Right cardiac atrium (tissue), 5 donors: ENCODE results near the gene PPP1R7. TPM values are rescaled to one million over a fixed set of nuclear protein-coding genes. Genes with fewer than 3 reads are reported as not detected.

Experiments used
- ATAC-seq, 2 donors: fragments of 200-7000 bp; cut with Tn5 transposase; one replicate each; pipeline versions ENCODE4 v1.8.0 to v1.9.1; 2020; ENCODE audit warnings: moderate library complexity in 2 of 2, mild to moderate bottlenecking in 1 of 2
- DNase-seq, 3 donors: peaks; one replicate each; pipeline ENCODE4 v3.0.0-alpha.2; 2020
- H3K27ac ChIP-seq: one replicate; pipeline ENCODE4 v1.5.1; 2013; ENCODE audit warnings: mild to moderate bottlenecking, low read length, control low read depth, moderate library complexity
- H3K27me3 ChIP-seq: one replicate; pipeline ENCODE4 v1.6.1; 2013; ENCODE audit not compliant: control insufficient read depth, insufficient read depth
- H3K4me1 ChIP-seq: one replicate; pipeline ENCODE4 v1.6.1; 2013; ENCODE audit warnings: low read length; ENCODE audit not compliant: control insufficient read depth, insufficient read depth
- H3K4me3 ChIP-seq: one replicate; pipeline ENCODE4 v1.5.1; 2013; ENCODE audit warnings: low read length, control low read depth
- H3K9me3 ChIP-seq: one replicate; pipeline ENCODE4 v1.6.1; 2013; ENCODE audit warnings: low read length; ENCODE audit not compliant: control insufficient read depth
- WGBS: extraction: QIAGEN DNeasy Blood & Tissue Kit; methylation state at CpG from one replicate; pipeline ENCODE4 v1.1.7; 2013; 5-methylcytosine and 5-hydroxymethylcytosine counted together
- intact Hi-C, 4 donors: fragments of 100-400 bp; cut with DNase I; formaldehyde crosslinking; loops; one replicate each; pipeline versions ENCODE4 v1.11.0 to v1.14.0; 2022 to 2023
- polyA plus RNA-seq: library from polyadenylated mRNA; stranded (reverse); fragments of 200-250 nt; gene quantifications from one replicate; pipeline ENCODE4 v1.2.3, GENCODE V29; 2013
- total RNA-seq, 4 donors: library from RNA; stranded (reverse); fragmentation: NEBNext Ultra II Directional; extraction: Animal tissue kit (Norgen Biotek cat#: 25700); gene quantifications; one replicate each; pipeline ENCODE4 v1.2.1, GENCODE V29; 2021
- donor health status: healthy with polysubstance abuse.
- donor health status: DM: no; HTN: yes; CAD: no.
- donor health status: DM: no; HTN: no; CAD: no.
- donor health status: DM: no; HTN: yes; CAD: no; lungs with severe emphysema.
- donor health status: DM: yes; HTN: yes; CAD: no.

Gene PPP1R7
- total and polyA plus RNA-seq, 5 donors: 57.7 to 112 (median 73.9) TPM

GRCh38 chr2:241204490-241204889 lies 54.2 kb downstream of the PPP1R7 start:
- H3K27me3 ChIP-seq: no peaks in the 10 kb centered on the region
- WGBS: 84% methylated on average over 4 of the region's 4 CpGs
- intact Hi-C loops: no loop called here
- no peak overlapping the region for H3K4me3 ChIP-seq
- H3K4me1 ChIP-seq: no peaks in the 10 kb centered on the region
- H3K9me3 ChIP-seq: no peaks in the 10 kb centered on the region
- H3K27ac ChIP-seq: no peak overlapping the region
- ATAC-seq: no peak
- no peak for DNase-seq

- no peaks in the 10 kb centered on the region for H3K27me3 ChIP-seq
- 91% methylated on average over 3 of the region's 3 CpGs for WGBS
- intact Hi-C loops: no loop called here
- ATAC-seq (no peak), DNase-seq (peak in 1 of 3 donors; percentile 25)
- no peak overlapping the region for H3K27ac ChIP-seq
- no peak overlapping the region for H3K4me3 ChIP-seq
- H3K9me3 ChIP-seq: no peaks in the 10 kb centered on the region
- H3K4me1 ChIP-seq: no peaks in the 10 kb centered on the region
Observed at GRCh38 chr2:241205086-241205485, 54.8 kb downstream of the PPP1R7 start.

GRCh38 chr2:241207151-241207550 lies 56.9 kb downstream of the PPP1R7 start:
- H3K9me3 ChIP-seq: no peaks in the 10 kb centered on the region
- H3K27ac ChIP-seq: no peak overlapping the region
- no peak overlapping the region for H3K4me3 ChIP-seq
- no peaks in the 10 kb centered on the region for H3K27me3 ChIP-seq
- no peaks in the 10 kb centered on the region for H3K4me1 ChIP-seq
- no peak for DNase-seq
- intact Hi-C loops: no loop called here
- ATAC-seq: no peak
- WGBS: 86% methylated on average over 1 of the region's 1 CpG

- Histone ChIP-seq H3K9me3 (no peaks in the 10 kb centered on the region), H3K4me1 (no peaks in the 10 kb centered on the region), H3K27ac (no peak overlapping the region), H3K4me3 (no peak overlapping the region), H3K27me3 (no peaks in the 10 kb centered on the region)
- intact Hi-C loops: no loop called here
- ATAC-seq: no peak
- peak in 1 of 3 donors; percentile 1 for DNase-seq
- WGBS: 73% methylated on average over 6 of the region's 6 CpGs
Observed at GRCh38 chr2:241207641-241208040, 57.4 kb downstream of the PPP1R7 start.

- Histone ChIP-seq H3K9me3 (no peaks in the 10 kb centered on the region), H3K27ac (no peak overlapping the region), H3K27me3 (no peaks in the 10 kb centered on the region), H3K4me1 (no peaks in the 10 kb centered on the region), H3K4me3 (no peak overlapping the region)
- 62% methylated on average over 6 of the region's 6 CpGs for WGBS
- ATAC-seq (no peak), DNase-seq (peak in 1 of 3 donors; percentile 22)
- intact Hi-C loops: no loop called here
Observed at GRCh38 chr2:241208058-241208457, 57.8 kb downstream of the PPP1R7 start.

GRCh38 chr2:241209271-241209670 lies 59.0 kb downstream of the PPP1R7 start:
- WGBS: 83% methylated on average over 33 of the region's 33 CpGs
- Histone ChIP-seq H3K9me3 (no peaks in the 10 kb centered on the region), H3K27ac (no peak overlapping the region), H3K4me1 (no peaks in the 10 kb centered on the region), H3K4me3 (no peak overlapping the region), H3K27me3 (no peaks in the 10 kb centered on the region)
- intact Hi-C loops: no loop called here
- ATAC-seq: no peak
- peak in 1 of 3 donors; percentile 32 for DNase-seq

- Histone ChIP-seq H3K27me3 (no peaks in the 10 kb centered on the region), H3K4me3 (no peak overlapping the region), H3K27ac (no peak overlapping the region), H3K9me3 (no peaks in the 10 kb centered on the region), H3K4me1 (no peaks in the 10 kb centered on the region)
- intact Hi-C loops: loop anchor here in 2 of 4 donors (10.0 kb wide), 2 partner anchors 106 to 356 kb away; partner anchors contain the start of gene MTERF4 (in 1 of the 2)
- ATAC-seq: no peak
- WGBS: 30% methylated on average over 2 of the region's 2 CpGs
- DNase-seq: no peak
Observed at GRCh38 chr2:241211276-241211675, 61.0 kb downstream of the PPP1R7 start.

GRCh38 chr2:241213041-241213440 lies 62.8 kb downstream of the PPP1R7 start:
- intact Hi-C loops: loop anchor here in 2 of 4 donors (10.0 kb wide), 2 partner anchors 108 to 358 kb away; partner anchors contain the start of gene MTERF4 (in 1 of the 2)
- Histone ChIP-seq H3K9me3 (no peaks in the 10 kb centered on the region), H3K27me3 (no peaks in the 10 kb centered on the region), H3K4me3 (no peak overlapping the region), H3K27ac (no peak overlapping the region), H3K4me1 (no peaks in the 10 kb centered on the region)
- DNase-seq: peak in 2 of 3 donors; percentile 24 to 42
- 77% methylated on average over 13 of the region's 13 CpGs for WGBS
- no peak for ATAC-seq

GRCh38 chr2:241213567-241213966 lies 63.3 kb downstream of the PPP1R7 start:
- Histone ChIP-seq H3K4me1 (no peaks in the 10 kb centered on the region), H3K9me3 (no peaks in the 10 kb centered on the region), H3K27ac (no peak overlapping the region), H3K4me3 (no peak overlapping the region), H3K27me3 (no peaks in the 10 kb centered on the region)
- peak in 2 of 3 donors; percentile 18 to 41 for DNase-seq
- intact Hi-C loops: loop anchor here in 2 of 4 donors (10.0 kb wide), 2 partner anchors 109 to 359 kb away; partner anchors contain the start of gene MTERF4 (in 1 of the 2)
- WGBS: 59% methylated on average over 7 of the region's 7 CpGs
- no peak for ATAC-seq

- no peak for ATAC-seq
- WGBS: 57% methylated on average over 10 of the region's 10 CpGs
- DNase-seq: peak in 2 of 3 donors; percentile 30
- Histone ChIP-seq H3K9me3 (no peaks in the 10 kb centered on the region), H3K4me3 (no peak overlapping the region), H3K27ac (no peak overlapping the region), H3K4me1 (no peaks in the 10 kb centered on the region), H3K27me3 (no peaks in the 10 kb centered on the region)
- intact Hi-C loops: loop anchor here in 2 of 4 donors (10.0 kb wide), 2 partner anchors 109 to 359 kb away; partner anchors contain the start of gene MTERF4 (in 1 of the 2)
Observed at GRCh38 chr2:241214209-241214608, 63.9 kb downstream of the PPP1R7 start.

GRCh38 chr2:241214766-241215165 lies 64.5 kb downstream of the PPP1R7 start:
- Histone ChIP-seq H3K9me3 (no peaks in the 10 kb centered on the region), H3K27ac (no peak overlapping the region), H3K4me1 (no peaks in the 10 kb centered on the region), H3K27me3 (no peaks in the 10 kb centered on the region), H3K4me3 (no peak overlapping the region)
- ATAC-seq (no peak), DNase-seq (peak in 2 of 3 donors; percentile 34 to 58)
- 83% methylated on average over 12 of the region's 12 CpGs for WGBS
- intact Hi-C loops: loop anchor here in 2 of 4 donors (10.0 kb wide), 2 partner anchors 110 to 360 kb away; partner anchors contain the start of gene MTERF4 (in 1 of the 2)
